ENCODE measurements around the gene P2RY12. TPM values are rescaled to one million over a fixed set of nuclear protein-coding genes. Genes with fewer than 3 reads are reported as not detected.

P2RY12 gene
- total and polyA plus RNA-seq, 2 experiments from 2014 or later, result 0.22 TPM; not detected in 1

DNA sequence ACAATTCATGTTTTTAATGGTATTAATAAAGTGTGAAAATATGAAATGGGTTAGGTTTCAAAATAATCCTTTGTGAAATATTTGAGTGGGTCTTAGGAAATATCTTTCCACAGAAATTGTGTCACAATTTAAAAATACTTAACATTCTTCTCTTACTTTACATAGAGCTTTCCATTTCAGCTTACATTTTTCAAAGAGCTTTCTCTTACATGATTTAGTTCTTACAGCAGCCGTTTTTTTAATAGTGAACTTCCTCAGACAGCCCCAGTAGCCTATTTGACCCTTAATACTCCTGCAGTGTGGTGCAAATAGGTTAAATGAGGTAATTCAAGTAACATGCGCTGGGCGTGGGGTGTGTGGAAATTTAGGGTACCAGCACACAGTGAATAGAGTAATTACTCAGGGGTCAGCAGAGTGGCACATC, 21.8 kb downstream of the P2RY12 start:
- Histone ChIP-seq H3K27ac (no peak overlapping the region), H3K4me3 (no peak overlapping the region), H3K36me3 (no peaks in the 10 kb centered on the region), H3K9me3 (ENCODE audit: low read depth) (no peaks in the 10 kb centered on the region), H3K4me1 (ENCODE audit: low read depth) (no peaks in the 10 kb centered on the region), H3K27me3 (no peaks in the 10 kb centered on the region)
- TF ChIP-seq, protein P1, sequence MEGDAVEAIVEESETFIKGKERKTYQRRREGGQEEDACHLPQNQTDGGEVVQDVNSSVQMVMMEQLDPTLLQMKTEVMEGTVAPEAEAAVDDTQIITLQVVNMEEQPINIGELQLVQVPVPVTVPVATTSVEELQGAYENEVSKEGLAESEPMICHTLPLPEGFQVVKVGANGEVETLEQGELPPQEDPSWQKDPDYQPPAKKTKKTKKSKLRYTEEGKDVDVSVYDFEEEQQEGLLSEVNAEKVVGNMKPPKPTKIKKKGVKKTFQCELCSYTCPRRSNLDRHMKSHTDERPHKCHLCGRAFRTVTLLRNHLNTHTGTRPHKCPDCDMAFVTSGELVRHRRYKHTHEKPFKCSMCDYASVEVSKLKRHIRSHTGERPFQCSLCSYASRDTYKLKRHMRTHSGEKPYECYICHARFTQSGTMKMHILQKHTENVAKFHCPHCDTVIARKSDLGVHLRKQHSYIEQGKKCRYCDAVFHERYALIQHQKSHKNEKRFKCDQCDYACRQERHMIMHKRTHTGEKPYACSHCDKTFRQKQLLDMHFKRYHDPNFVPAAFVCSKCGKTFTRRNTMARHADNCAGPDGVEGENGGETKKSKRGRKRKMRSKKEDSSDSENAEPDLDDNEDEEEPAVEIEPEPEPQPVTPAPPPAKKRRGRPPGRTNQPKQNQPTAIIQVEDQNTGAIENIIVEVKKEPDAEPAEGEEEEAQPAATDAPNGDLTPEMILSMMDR (IDR thresholded peaks at IDR 0.05; ENCODE audit: low read depth, low read length), result no peak
- peak in 1 of 2 donors; percentile 59 for DNase-seq (ENCODE audit: low read depth in 1 of 2, low spot score in 1 of 2)

DNA sequence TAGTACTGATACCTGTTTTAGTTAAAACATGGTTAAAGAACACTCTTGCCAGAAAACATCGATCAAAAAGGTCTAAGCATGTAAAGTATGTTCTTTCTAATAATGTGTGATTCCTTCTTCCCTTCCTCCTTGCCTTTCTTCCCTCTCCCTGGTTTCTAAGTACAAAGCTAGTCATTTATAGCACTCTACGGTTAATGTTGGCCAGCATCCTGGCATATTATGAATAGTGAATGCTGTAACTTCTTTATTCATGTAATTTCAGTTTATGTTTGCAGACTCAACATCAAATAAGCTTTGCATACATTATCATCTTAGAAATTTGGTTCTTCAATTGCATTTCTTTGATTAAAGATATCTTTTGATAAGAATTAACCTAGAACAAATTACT, 27.1 kb downstream of the P2RY12 start:
- H3K4me1 ChIP-seq (ENCODE audit: low read depth), result no peaks in the 10 kb centered on the region
- no peak overlapping the region for H3K27ac ChIP-seq
- H3K36me3 ChIP-seq, result peaks cover 3% of the 10 kb centered on the region
- DNase-seq (ENCODE audit: low read depth in 1 of 2, low spot score in 1 of 2), result no peak
- H3K9me3 ChIP-seq (ENCODE audit: low read depth), result no peaks in the 10 kb centered on the region
- no peaks in the 10 kb centered on the region for H3K27me3 ChIP-seq
- TF ChIP-seq, protein P1 (IDR thresholded peaks at IDR 0.05; ENCODE audit: low read depth, low read length), result no peak
- no peak overlapping the region for H3K4me3 ChIP-seq

DNA sequence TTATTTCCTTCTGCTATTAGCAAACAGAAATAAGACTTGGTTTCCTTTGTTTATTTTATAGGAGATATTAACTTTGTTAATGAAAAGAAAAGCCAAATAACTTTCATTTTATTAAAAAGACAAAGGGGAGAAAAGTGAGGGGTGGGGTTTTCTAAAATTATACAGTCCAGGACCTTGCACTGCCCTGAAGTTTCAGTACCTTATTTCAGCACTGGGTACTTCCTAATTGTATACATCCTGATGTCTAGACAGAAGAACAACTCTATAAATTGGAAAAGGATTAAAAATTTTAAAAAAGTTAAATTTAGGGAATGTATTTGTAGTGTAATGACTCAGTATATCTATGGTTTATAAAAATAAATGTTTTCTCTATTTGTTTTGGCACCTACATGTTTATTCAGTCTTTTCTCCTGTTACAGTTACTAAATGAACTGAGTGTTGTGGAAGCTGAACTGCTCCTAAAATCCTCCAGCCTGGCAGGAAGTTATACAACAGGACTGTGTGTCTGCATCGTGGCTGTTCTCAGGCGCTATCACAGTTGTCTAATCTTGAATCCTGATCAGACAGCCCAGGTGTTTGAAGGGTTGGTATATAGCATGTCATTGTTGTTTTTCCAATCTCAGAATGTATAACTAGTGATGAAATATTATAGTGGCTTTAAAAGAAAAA, 27.6 kb downstream of the P2RY12 start:
- Histone ChIP-seq H3K4me1 (ENCODE audit: low read depth) (no peaks in the 10 kb centered on the region), H3K36me3 (peaks cover 3% of the 10 kb centered on the region), H3K27me3 (no peaks in the 10 kb centered on the region), H3K9me3 (ENCODE audit: low read depth) (no peaks in the 10 kb centered on the region), H3K4me3 (no peak overlapping the region), H3K27ac (no peak overlapping the region)
- no peak for DNase-seq (ENCODE audit: low read depth in 1 of 2, low spot score in 1 of 2)
- TF ChIP-seq, protein P1 (IDR thresholded peaks at IDR 0.05; ENCODE audit: low read depth, low read length), result no peak

DNA sequence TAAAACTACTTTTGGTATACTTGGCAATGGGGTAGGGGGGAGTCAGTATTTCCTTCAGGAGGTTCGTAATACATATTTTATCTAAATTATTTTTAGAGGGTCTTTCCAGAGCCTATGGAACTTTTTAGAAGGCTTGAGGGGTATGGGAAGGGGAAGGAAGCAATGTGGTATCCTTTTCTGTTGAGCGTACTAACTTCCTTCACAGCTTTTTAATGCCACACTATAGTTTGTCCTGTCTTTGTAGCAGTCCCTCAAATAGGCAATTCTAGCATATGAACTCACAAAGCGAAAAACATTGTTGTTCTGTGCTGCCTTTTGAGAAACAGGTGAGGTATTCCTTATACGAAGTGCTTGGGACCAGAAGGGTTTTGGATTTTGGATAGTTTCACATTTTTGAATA, 32.9 kb downstream of the P2RY12 start:
- no peak overlapping the region for H3K27ac ChIP-seq
- no peak for DNase-seq (ENCODE audit: low read depth in 1 of 2, low spot score in 1 of 2)
- H3K36me3 ChIP-seq, result peaks cover 3% of the 10 kb centered on the region
- H3K27me3 ChIP-seq, result no peaks in the 10 kb centered on the region
- H3K4me1 ChIP-seq (ENCODE audit: low read depth), result no peaks in the 10 kb centered on the region
- TF ChIP-seq, protein P1 (IDR thresholded peaks at IDR 0.05; ENCODE audit: low read depth, low read length), result no peak
- H3K4me3 ChIP-seq, result no peak overlapping the region
- H3K9me3 ChIP-seq (ENCODE audit: low read depth), result no peaks in the 10 kb centered on the region

DNA sequence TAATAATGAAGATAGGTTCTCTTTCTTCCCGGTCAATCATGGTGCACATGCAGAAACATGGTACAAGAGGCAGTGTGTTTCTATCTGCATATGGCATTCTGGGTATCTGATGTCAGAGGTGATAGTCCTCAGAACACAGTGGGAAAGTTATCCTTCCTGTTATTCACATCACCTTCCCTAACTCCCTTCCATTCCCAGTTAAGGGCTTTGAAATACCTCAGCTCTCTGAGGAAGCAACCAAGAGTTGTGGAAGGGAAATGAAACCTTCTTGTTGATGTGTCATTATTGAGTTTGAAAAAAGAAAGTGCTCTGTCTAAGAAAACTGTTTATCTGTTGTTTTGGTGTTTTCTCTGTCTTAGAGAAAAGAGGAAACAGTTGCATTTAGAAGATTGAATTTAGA, 33.3 kb downstream of the P2RY12 start:
- no peaks in the 10 kb centered on the region for H3K9me3 ChIP-seq (ENCODE audit: low read depth)
- no peak overlapping the region for H3K4me3 ChIP-seq
- H3K36me3 ChIP-seq, result peaks cover 3% of the 10 kb centered on the region
- H3K27me3 ChIP-seq, result no peaks in the 10 kb centered on the region
- no peak overlapping the region for H3K27ac ChIP-seq
- TF ChIP-seq, protein P1 (IDR thresholded peaks at IDR 0.05; ENCODE audit: low read depth, low read length), result no peak
- no peak for DNase-seq (ENCODE audit: low read depth in 1 of 2, low spot score in 1 of 2)
- H3K4me1 ChIP-seq (ENCODE audit: low read depth), result no peaks in the 10 kb centered on the region
